Astrocyte (in vitro differentiated cells and primary cell): ENCODE results near the gene ILRUN. TPM values are rescaled to one million over a fixed set of nuclear protein-coding genes. Genes with fewer than 3 reads are reported as not detected.
"Not testable (repeated sequence)": the region's sequence is repeated elsewhere in the genome, so short reads cannot be mapped to it uniquely, and the experiment has no call there.

ENCODE experiments used
- DNase-seq: peaks from one replicate; pipeline ENCODE4 v3.0.0-alpha.2; 2010; ENCODE audit warnings: low read depth
- FAIRE-seq: peaks from 2 replicates; lab custom pipeline; 2011; peaks lifted over from hg19 to GRCh38; lab: Jason Lieb, UNC
- H2AFZ ChIP-seq: 2 replicates; pipeline ENCODE4 v1.6.0; 2012; ENCODE audit warnings: low read depth, low read length, inconsistent platforms
- H3K27ac ChIP-seq: 2 replicates; pipeline ENCODE4 v1.5.1; 2011; ENCODE audit warnings: low read depth, low read length, inconsistent platforms
- H3K27me3 ChIP-seq: 2 replicates; pipeline ENCODE4 v1.6.0; 2011; ENCODE audit warnings: low read length, inconsistent platforms; ENCODE audit not compliant: insufficient read depth
- H3K36me3 ChIP-seq: 2 replicates; pipeline ENCODE4 v1.5.1; 2011; ENCODE audit warnings: low read length, inconsistent platforms; ENCODE audit not compliant: insufficient read depth
- H3K4me1 ChIP-seq: 2 replicates; pipeline ENCODE4 v1.5.1; 2011; ENCODE audit warnings: low read length, inconsistent platforms; ENCODE audit not compliant: insufficient read depth
- H3K4me2 ChIP-seq: 2 replicates; pipeline ENCODE4 v1.6.0; 2012; ENCODE audit warnings: low read length, inconsistent platforms
- H3K4me3 ChIP-seq: 2 replicates; pipeline ENCODE4 v1.5.1; 2011; ENCODE audit warnings: low read depth, mild to moderate bottlenecking, low read length, inconsistent platforms; ENCODE audit not compliant: insufficient read depth
- H3K79me2 ChIP-seq: 2 replicates; pipeline ENCODE4 v1.6.0; 2012; ENCODE audit warnings: mild to moderate bottlenecking, low read length, inconsistent platforms; ENCODE audit not compliant: insufficient read depth
- H3K9ac ChIP-seq: 2 replicates; pipeline ENCODE4 v1.6.0; 2012; ENCODE audit warnings: mild to moderate bottlenecking, low read length, inconsistent platforms
- H3K9me3 ChIP-seq: 2 replicates; pipeline ENCODE4 v1.5.1; 2012; ENCODE audit warnings: low read depth, mild to moderate bottlenecking, low read length, inconsistent platforms; ENCODE audit not compliant: insufficient read depth
- H4K20me1 ChIP-seq: 2 replicates; pipeline ENCODE4 v1.6.0; 2012; ENCODE audit warnings: low read length, inconsistent platforms; ENCODE audit not compliant: insufficient read depth
- H3K27ac Mint-ChIP-seq: one replicate; pipeline ENCODE4 v1.8.0; 2021; ENCODE audit warnings: mild to moderate bottlenecking, mixed read lengths; ENCODE audit not compliant: unreplicated experiment
- H3K27me3 Mint-ChIP-seq: one replicate; pipeline ENCODE4 v1.8.0; 2021; ENCODE audit warnings: low read depth, mixed read lengths; ENCODE audit not compliant: unreplicated experiment
- H3K36me3 Mint-ChIP-seq: one replicate; pipeline ENCODE4 v1.8.0; 2021; ENCODE audit warnings: low read depth, mixed read lengths; ENCODE audit not compliant: unreplicated experiment
- H3K4me1 Mint-ChIP-seq: one replicate; pipeline ENCODE4 v1.8.0; 2021; ENCODE audit warnings: low read depth, mixed read lengths; ENCODE audit not compliant: unreplicated experiment
- H3K4me3 Mint-ChIP-seq: one replicate; pipeline ENCODE4 v1.8.0; 2021; ENCODE audit warnings: mild to moderate bottlenecking, moderate library complexity, mixed read lengths; ENCODE audit not compliant: unreplicated experiment
- H3K9me3 Mint-ChIP-seq: one replicate; pipeline ENCODE4 v1.8.0; 2021; ENCODE audit warnings: mild to moderate bottlenecking, mixed read lengths; ENCODE audit not compliant: unreplicated experiment
- CTCF ChIP-seq: IDR thresholded peaks from 2 replicates; pipeline ENCODE4 v1.5.1; 2011; ENCODE audit warnings: low read depth, mild to moderate bottlenecking, inconsistent platforms, low read length, moderate library complexity; ENCODE audit not compliant: insufficient read depth
- EZH2 ChIP-seq: IDR thresholded peaks from 2 replicates; pipeline ENCODE4 v1.6.1; 2012; ENCODE audit warnings: mild to moderate bottlenecking, low read length, inconsistent platforms; ENCODE audit not compliant: insufficient read depth
- total RNA-seq: library from RNA; stranded (reverse); gene quantifications from 2 replicates; pipeline ENCODE4 v1.2.1, GENCODE V29; 2021

The ILRUN gene
- total RNA-seq, 1 donor from 2014 or later: 63.3 TPM

GRCh38 chr6:34726055-34726454, 29.5 kb upstream of the ILRUN start:
- Histone ChIP-seq H3K4me1 (no peaks in the 10 kb centered on the region), H2AFZ (no peak overlapping the region), H3K79me2 (no peaks in the 10 kb centered on the region), H3K4me3 (no peak overlapping the region), H3K27ac (no peak overlapping the region), H4K20me1 (no peaks in the 10 kb centered on the region), H3K4me2 (no peak overlapping the region), H3K36me3 (no peaks in the 10 kb centered on the region), H3K9me3 (no peaks in the 10 kb centered on the region), H3K9ac (no peak overlapping the region), H3K27me3 (no peaks in the 10 kb centered on the region)
- H3K27me3 Mint-ChIP-seq: no peaks in the 10 kb centered on the region
- H3K27ac Mint-ChIP-seq: no peak overlapping the region
- FAIRE-seq (no peak), DNase-seq (no peak)
- H3K4me1 Mint-ChIP-seq: peaks cover 7% of the 10 kb centered on the region
- H3K4me3 Mint-ChIP-seq: no peak overlapping the region
- no peak for TF ChIP-seq EZH2
- TF ChIP-seq CTCF: no peak
- H3K9me3 Mint-ChIP-seq: no peaks in the 10 kb centered on the region
- no peaks in the 10 kb centered on the region for H3K36me3 Mint-ChIP-seq

- Mint-ChIP-seq H3K4me1 (peaks cover 15% of the 10 kb centered on the region), H3K36me3 (no peaks in the 10 kb centered on the region), H3K4me3 (no peak overlapping the region), H3K9me3 (no peaks in the 10 kb centered on the region), H3K27me3 (peaks cover 3% of the 10 kb centered on the region), H3K27ac (peak overlapping the region; percentile 62)
- Histone ChIP-seq H3K79me2 (no peaks in the 10 kb centered on the region), H3K36me3 (no peaks in the 10 kb centered on the region), H3K4me2 (no peak overlapping the region), H4K20me1 (no peaks in the 10 kb centered on the region), H3K4me3 (no peak overlapping the region), H3K9ac (no peak overlapping the region), H2AFZ (peak overlapping the region; percentile 30), H3K9me3 (no peaks in the 10 kb centered on the region), H3K4me1 (no peaks in the 10 kb centered on the region), H3K27ac (no peak overlapping the region), H3K27me3 (no peaks in the 10 kb centered on the region)
- FAIRE-seq (no peak), DNase-seq (no peak)
- TF ChIP-seq EZH2: no peak
- no peak for TF ChIP-seq CTCF
Measured at GRCh38 chr6:34723203-34723602, 26.6 kb upstream of the ILRUN start.

GRCh38 chr6:34722451-34722850, 25.9 kb upstream of the ILRUN start:
- Histone ChIP-seq H3K79me2 (no peaks in the 10 kb centered on the region), H3K9ac (no peak overlapping the region), H2AFZ (no peak overlapping the region), H3K9me3 (no peaks in the 10 kb centered on the region), H3K4me3 (no peak overlapping the region), H3K27me3 (no peaks in the 10 kb centered on the region), H3K27ac (no peak overlapping the region), H4K20me1 (no peaks in the 10 kb centered on the region), H3K4me2 (no peak overlapping the region), H3K36me3 (no peaks in the 10 kb centered on the region), H3K4me1 (no peaks in the 10 kb centered on the region)
- H3K9me3 Mint-ChIP-seq: no peaks in the 10 kb centered on the region
- no peak overlapping the region for H3K27ac Mint-ChIP-seq
- peaks cover 17% of the 10 kb centered on the region for H3K4me1 Mint-ChIP-seq
- H3K4me3 Mint-ChIP-seq: no peak overlapping the region
- H3K36me3 Mint-ChIP-seq: no peaks in the 10 kb centered on the region
- FAIRE-seq: no peak
- no peak for DNase-seq
- TF ChIP-seq EZH2 (no peak), CTCF (no peak)
- H3K27me3 Mint-ChIP-seq: peaks cover 3% of the 10 kb centered on the region

GRCh38 chr6:34720160-34720559, 23.6 kb upstream of the ILRUN start:
- H3K4me3 Mint-ChIP-seq, H3K27ac Mint-ChIP-seq, H3K9me3 ChIP-seq, H3K4me1 ChIP-seq, H2AFZ ChIP-seq, H3K36me3 Mint-ChIP-seq, H3K36me3 ChIP-seq, H3K9ac ChIP-seq, H3K27me3 ChIP-seq, H4K20me1 ChIP-seq, H3K79me2 ChIP-seq, DNase-seq, H3K4me3 ChIP-seq, FAIRE-seq, H3K9me3 Mint-ChIP-seq, H3K27ac ChIP-seq, H3K4me2 ChIP-seq, H3K27me3 Mint-ChIP-seq: not testable (repeated sequence)
- peaks cover 17% of the 10 kb centered on the region for H3K4me1 Mint-ChIP-seq
